ENCODE results near the gene SLMAP. TPM values are rescaled to one million over a fixed set of nuclear protein-coding genes. Genes with fewer than 3 reads are reported as not detected.

The SLMAP gene
- total RNA-seq, 1 donor from 2014 or later: 37.8 TPM

DNA sequence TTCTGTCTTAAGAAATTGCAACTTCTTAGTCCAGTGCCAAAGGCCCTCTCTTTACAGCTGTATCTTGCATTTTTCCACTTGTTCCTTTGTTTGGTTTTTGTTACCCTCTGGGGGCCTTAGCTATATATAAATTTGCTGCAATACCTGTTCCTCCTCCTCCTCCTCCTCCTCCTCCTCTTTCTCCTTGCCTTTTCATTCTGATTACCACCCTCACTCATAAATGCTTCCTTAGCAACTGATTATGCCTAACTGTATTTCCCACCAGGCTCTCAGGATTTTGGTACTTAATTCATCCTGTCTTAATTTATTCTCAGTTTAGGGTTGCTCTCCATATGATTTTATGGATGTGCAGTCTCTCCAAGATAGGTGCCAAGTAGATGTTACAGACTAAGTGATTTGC lies 65.7 kb downstream of the SLMAP start:
- DNase-seq (ENCODE audit: extremely low read depth, low read depth, low spot score): no peak

DNA sequence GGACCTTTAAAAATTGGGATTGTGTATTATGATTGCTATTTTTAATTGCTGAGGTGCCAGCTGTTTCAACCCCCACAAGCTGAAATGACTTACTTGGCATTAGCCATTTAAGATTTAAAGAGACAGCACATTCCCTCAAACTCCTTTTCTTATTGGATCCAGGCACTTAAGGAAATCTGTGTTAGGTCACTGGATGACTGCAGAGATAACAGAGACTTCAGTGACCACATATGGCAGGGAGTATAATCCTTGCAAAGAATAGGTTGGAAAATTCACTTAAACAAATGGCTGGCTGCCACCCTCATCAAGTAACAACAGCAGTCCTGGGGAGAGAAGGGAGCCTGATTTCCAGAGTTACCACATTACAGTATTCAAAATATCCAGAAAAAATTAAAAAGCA lies 66.6 kb downstream of the SLMAP start:
- no peak for DNase-seq (ENCODE audit: extremely low read depth, low read depth, low spot score)

DNA sequence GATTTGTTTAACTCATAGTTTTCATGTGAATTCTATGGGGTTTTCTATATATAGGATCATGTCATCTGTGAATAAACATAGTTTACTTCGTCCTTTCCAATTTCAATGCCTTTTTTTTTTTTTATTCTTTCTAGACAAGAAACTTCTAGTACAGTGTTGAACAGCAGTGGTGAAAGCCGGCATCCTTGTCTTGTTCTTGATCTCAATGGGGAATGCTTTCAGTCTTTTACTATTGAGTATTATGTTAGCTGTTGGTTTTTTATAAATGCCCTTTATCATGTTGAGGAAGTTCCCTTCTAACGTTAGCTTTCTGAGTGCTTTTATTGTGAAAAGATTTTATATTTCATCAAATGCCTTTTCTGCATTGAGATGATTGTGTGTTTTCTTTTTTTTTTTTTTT lies 69.0 kb downstream of the SLMAP start:
- no peak for DNase-seq (ENCODE audit: extremely low read depth, low read depth, low spot score)

DNA sequence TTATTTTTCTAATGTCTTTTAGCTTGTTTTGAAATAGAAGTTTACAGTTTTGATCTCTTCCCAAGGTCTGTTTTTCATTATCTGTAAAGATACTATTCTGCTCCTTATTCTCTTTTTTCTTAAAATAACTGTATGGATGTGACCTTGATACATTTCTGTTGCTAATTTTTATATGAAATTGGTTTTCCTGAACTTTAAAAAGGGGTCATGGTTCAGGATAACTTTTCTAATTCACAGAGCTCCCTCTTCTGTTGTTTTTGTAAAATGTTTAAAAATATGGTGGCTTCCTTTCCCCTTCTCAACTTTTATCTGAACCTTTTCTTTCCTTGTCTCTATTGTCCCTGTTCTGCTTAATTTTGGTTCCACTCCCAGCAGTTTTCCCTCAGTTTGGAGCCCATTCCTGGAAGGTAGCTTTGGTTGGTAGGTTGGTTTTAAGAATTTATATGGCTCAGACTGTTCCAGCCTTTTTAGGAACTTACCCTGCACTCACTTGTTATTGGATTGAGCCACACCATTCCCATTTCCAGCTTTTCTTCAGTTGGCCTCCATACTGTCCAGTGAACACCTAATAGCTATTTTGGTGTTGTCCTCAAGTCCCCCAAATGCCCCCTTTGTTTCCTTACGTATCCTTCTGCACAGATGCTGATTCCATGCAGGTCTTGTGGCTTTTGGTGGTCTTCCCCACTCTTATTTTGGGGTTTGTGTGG lies 70.3 kb downstream of the SLMAP start:
- no peak for DNase-seq (ENCODE audit: extremely low read depth, low read depth, low spot score)

DNA sequence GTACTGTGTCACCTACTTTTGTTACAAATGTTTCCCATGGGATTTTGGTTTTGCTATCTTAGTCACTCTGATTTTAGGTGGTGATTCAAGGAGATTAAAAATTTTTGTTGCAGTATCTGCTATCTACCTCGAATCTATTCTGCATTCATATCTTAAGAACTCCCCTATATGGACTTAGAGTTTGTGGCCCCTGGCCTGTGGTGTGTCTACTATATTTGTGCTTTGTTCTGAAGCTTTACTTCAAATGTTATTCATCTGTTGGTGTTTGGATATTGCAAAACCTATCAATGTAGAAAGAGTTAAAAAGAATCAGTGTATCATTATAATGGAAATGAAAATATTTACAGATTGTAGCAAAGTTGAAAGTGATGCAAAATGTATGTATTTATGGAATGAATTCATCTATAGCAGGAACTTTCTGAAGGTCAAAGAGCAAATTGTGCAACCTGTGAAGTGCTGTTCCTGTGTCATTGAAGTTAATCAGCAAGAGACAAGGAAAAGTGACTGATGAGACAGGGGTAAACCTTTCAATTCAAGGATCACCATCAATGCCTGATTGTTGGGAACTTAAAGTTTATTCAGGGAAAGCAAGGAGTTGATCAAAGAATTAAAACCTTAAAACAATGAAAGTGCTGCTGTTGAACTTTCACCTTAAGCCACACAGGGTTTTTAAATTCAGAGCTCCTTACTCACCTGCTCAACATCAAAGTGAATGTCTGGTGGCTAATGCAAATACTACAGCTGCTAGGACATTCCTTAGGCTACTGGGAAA lies 71.0 kb downstream of the SLMAP start:
- no peak for DNase-seq (ENCODE audit: extremely low read depth, low read depth, low spot score)

DNA sequence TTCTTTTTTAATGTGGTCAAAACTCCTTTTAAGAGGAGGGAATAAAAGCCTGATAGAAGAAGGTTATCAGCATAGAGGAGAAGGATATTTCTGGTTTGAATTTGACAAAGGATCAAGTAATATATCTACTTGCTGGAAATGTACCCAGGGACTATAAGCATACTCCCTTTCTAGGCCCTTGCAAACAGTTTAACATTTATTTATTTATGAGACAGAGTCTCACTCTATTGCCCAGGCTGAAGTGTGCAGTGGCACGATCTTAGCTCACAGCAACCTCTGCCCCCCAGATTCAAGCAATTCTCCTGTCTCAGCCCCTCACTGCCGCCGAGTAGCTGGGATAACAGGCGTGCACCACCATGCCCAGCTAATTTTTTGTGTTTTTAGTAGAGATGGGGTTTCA lies 71.6 kb downstream of the SLMAP start:
- no peak for DNase-seq (ENCODE audit: extremely low read depth, low read depth, low spot score)

DNA sequence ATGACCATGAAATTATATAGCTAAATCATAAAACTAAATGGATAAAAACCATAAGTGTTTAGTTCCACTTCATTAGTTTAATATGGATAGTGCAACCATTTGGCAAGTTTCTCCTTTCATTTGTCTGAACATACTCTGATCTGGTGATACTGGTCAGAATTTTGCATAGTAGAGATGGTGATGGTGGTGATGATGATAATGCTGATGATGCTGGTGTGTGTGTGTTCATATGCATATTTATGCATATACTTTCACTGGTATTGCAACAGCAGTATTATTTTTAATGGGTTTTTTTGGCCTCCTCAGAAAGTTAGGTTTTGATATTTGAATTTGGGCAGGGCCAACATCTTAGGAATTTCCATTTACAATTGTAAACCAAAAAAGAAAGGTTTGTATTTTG lies 76.4 kb downstream of the SLMAP start:
- DNase-seq (ENCODE audit: extremely low read depth, low read depth, low spot score): no peak

DNA sequence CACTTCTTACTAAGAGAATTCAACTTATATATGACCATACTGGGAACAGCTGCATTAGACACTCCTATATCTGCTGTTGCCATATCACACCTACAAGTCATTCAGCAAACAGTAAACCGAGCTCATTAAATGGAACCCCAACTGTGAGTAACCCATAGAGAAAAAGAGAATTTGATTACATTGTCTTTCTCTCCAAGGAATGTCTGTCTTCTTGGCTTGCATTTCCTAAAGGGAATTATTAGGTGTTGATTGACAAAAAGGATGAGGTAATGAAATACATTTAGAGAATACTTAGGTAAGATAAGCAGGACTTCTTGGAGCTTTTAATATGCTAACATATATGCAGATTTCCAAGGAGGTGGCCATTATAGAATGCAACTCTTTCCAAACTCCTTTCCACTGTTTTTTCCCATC lies 76.8 kb downstream of the SLMAP start:
- no peak for DNase-seq (ENCODE audit: extremely low read depth, low read depth, low spot score)

DNA sequence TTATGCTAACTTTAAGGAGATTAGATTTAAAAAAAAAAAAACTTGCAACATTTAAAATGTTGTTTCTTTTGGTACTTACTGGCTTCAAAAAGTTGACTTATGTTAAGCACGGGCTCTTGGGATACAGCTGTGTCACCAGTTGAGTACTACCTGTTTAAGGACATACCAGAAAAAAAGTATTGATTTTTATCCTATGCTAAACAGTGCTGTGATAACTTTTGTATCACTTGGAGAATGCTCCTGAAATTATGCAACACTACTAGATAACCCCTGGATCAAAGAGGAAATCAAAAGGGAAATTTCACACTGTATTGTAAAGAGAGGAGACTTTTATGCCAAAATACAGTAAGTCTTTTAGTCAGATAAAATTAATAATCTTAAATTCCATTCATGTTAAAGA lies 77.7 kb downstream of the SLMAP start:
- DNase-seq (ENCODE audit: extremely low read depth, low read depth, low spot score): no peak

DNA sequence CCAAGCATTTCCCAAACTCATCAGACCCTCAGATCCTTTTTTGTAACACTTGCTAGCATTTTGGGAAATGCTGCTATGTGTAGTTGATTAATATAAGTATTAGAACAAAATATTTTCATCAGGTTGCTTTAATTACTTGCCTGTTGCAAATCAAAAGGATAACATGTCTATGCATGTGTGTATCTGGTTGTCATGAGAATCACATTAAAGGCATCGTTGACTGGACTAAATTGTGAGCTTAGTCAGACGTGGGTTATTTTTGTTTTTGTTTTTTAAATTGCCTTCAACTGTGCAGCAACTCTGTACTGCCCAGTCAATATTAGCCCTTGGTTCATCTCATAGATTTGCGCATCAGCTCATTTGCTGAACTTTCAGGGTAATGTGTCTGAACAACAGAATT lies 81.6 kb downstream of the SLMAP start:
- DNase-seq (ENCODE audit: extremely low read depth, low read depth, low spot score): no peak

DNA sequence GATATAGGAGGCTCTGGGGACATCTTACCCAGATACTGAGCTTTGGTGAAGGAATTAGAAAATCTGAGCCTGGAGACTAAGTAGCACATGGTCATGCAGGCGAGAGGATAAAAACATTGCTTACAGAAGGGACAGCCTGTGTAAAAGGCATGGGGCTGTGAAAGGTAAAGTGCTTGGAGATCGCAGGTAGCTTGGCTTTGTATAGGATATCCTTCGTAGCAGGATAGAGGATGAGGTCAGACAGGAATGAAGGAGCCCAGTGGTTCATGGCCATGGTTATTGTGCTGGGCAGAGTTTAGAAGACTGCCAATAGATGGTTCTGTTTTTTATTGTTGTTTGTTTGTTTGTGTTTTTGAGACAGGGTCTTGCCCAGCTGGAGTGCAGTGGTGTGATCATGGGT lies 82.5 kb downstream of the SLMAP start:
- DNase-seq (ENCODE audit: extremely low read depth, low read depth, low spot score): no peak

DNA sequence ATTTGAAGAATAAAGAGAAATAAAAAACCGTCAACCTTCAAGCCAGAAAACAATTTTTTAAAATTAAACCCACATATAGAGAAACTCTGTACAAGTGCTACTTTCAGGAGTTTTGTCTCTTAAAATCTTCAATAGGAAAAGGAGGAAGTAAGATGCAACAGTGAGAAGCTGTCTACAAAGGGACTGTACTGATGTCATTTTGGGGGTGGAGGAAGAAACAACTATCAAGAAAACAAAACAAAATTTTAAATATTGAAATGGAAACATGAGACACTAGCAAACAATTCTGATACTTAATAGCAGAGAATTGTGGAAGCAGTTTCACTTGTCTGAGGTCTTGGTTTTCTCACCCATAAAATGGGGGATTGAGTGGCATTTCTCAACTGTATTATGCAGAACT lies 84.4 kb downstream of the SLMAP start:
- DNase-seq (ENCODE audit: extremely low read depth, low read depth, low spot score): no peak

DNA sequence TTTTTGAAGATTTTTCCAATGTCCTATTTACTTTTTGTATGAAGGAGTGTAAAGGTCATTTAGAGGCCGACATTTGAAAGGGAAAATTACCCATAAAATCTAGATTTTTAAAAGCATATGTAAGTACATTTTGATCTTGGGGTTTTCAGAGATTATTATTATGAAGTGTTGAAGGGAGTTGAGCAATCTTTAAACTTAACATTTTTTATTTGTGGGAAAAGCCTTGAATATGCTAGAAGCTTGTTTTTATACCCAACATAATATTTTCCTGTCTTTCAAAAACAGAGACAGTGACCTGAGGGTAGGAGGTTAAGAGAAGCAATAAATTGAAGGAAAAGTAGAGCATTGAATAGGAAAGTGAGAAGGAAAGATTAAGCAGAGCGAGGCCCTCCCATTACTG lies 85.7 kb downstream of the SLMAP start:
- no peak for DNase-seq (ENCODE audit: extremely low read depth, low read depth, low spot score)

DNA sequence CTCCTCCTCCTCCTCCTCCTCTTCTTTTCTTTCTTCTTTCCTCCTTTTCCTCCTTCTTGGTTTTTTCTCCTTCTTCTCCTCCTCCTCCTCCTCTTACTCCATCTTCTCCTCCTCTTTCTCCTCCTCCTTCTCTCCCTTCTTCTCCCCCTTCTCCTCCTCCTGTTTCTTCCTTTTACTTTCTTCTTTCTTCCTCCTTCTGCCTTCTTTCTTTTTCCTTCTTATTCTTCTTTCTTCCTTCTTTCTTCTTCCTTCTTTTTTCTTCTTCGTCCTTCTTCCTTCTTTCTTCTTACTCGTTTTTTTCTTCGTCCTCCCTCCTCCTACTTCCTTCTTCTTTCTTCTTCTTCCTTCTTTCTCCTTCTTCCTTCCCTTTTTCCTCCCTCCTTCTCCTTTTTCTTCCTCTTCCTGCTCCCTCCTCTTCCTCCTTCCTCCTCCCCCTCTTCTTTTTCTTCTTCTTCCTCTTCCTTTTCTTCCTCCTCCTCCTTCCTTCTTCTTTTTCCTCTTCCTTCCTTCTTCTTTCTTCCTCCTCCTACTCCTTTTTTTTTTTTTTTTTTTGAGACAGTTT lies 92.1 kb downstream of the SLMAP start:
- DNase-seq (ENCODE audit: extremely low read depth, low read depth, low spot score): no peak

DNA sequence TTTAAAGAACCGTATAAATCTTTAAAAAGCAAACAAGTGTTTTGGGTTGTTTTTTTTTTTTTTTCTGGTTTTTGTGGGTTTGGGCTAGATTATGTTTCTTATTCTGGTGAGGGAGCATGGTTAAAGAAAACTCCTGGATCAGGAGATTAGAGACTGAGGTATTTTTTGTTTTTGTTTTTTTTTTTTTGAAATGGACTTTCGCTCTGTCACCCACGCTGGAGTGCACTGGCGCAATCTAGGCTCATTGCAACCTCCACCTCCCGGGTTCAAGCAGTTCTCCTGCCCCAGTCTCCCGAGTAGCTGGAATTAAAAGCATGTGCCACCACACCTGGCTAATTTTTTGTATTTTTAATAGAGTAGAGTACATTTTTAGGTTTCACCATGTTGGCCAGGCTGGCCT lies 95.2 kb downstream of the SLMAP start:
- no peak for DNase-seq (ENCODE audit: extremely low read depth, low read depth, low spot score)

DNA sequence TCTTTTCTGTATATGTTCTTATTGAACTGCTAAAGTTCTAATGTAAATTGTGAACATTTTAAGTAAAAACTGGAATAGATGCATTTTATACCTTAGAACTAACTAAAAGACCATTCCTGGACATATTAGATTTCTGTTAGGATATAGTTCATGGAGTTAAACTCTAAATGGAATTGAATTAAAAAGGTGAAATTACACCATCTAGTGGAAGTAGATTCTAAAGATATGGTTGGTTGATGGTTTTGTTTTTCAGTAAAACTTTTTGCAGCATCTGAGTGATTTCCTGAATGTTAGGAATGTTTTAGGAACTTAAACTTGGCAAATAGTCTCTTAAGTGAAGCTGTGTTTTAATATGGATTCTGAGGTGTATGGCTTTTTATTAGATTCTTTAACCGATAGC lies 96.8 kb downstream of the SLMAP start:
- DNase-seq (ENCODE audit: extremely low read depth, low read depth, low spot score): peak; percentile 37

DNA sequence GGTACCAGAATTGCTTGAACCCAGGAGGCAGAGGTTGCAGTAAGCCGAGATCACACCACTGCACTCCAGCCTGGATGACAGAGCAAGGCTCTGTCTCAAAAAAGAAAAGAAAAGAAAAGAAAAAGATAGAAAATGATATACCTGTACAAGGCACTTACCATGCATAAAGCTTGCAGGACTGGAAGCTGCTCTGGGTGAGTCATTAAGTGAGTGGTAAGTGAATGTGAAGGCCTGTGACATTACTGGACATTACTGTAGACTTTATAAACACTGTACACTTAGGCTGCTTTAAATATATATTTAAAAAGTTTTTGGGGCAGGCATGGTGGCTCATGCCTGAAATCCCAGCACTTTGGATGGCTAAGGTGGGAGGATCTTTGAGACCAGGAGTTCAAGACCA lies 99.2 kb downstream of the SLMAP start:
- no peak for DNase-seq (ENCODE audit: extremely low read depth, low read depth, low spot score)

DNA sequence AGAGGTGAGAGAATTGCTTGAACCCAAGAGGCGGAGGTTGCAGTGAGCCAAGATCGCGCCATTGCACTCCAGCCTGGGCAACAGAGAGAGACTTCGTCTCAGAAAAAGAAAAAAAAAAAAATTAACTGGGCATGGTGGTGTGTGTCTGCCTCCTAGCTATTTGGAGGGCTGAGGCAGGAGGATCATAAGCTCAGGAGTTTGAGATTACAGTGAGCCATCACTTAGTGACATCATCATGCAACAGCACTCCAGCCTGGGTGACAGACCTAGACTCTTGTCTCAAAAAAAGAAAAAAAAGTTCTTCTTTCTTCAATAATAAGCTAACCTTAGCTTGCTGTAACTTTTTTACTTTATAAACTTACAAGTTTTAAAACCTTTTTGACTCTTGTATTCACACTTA lies 99.8 kb downstream of the SLMAP start:
- DNase-seq (ENCODE audit: extremely low read depth, low read depth, low spot score): no peak

DNA sequence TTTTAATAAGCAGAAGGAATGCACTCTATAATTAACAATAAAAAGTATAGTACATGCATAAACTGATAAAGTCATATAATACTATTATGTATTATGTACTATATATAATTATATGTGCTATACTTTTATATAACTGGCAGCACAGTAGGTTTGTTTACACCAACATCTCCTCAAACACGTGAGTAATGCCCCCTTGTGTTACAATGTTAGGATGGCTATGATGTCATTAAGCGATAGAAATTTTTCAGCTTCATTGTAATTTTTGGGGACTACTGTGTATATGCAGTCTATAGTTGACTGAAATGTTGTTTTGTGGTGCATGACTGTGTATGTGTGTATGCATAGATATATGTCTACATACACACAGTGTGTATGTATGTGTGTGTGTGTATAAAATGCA lies 100.6 kb downstream of the SLMAP start:
- no peak for DNase-seq (ENCODE audit: extremely low read depth, low read depth, low spot score)

DNA sequence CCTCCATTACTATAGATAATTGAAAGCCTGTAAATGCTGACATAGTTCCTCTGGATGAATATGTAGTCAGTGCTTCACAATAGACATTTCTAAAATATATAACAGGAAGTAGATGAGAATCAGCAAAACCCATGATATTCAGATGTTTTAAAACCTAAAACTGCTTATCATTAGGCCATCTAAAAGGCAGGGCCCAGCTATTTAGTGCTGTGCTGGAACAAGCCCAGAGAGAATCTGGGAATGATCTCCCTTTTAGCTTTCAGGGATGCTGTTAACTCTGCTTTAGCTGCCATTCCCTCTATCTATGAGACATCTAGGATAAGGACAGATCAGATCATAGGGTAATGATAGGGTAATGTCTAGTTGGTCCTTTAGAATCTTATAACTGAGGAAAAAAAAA lies 106.8 kb downstream of the SLMAP start:
- no peak for DNase-seq (ENCODE audit: extremely low read depth, low read depth, low spot score)

DNA sequence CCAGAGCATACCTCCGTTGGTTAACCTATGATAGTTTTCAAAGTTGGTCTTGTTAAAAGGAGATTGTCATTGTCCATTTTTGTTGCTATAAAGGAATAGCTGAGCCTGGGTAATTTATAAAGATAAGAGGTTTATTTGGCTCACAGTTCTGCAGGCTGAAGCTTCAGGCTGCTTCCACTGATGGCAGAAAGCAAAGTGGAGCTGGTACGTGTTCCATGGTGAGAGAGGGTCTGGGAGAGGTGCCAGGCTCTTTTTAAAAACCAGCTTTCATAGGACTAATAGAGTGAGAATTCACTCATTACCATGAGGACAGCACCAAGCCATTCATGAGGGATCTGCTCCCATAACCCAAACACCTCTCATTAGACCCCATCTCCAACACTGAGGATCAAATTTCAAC lies 107.3 kb downstream of the SLMAP start:
- no peak for DNase-seq (ENCODE audit: extremely low read depth, low read depth, low spot score)

DNA sequence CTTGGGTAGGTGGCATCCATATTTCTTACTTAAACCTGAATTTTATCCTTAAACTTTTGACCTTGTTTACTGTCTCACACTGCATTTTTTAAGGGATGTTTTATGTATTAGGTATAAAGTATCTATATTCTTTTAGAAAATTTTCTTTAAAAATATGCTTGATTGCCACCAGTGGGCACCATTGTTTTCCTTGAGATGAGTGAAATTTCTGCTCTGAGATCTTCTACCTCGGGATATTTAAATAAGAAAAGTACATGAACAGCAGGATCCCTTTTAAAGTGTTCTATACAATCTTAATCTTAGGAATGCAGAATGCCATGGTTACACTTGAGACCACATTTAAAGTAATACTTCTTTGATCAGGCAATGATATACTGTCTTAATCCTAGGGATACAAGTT lies 108.7 kb downstream of the SLMAP start:
- peak; percentile 16 for DNase-seq (ENCODE audit: extremely low read depth, low read depth, low spot score)

Data from glomerular endothelial cell (primary cell).